OCI-LY1 (cell line): ENCODE measurements around the gene AIFM2.

Experiments
- H2AFZ ChIP-seq: fragments of 200-600 bp; sonication (generic), shearing (Covaris generic); 2 replicates; pipeline ENCODE4 v1.6.0; 2014; ENCODE audit warnings: antibody characterized with exemption, mild to moderate bottlenecking, low read length
- H3F3A ChIP-seq: fragments of 200-600 bp; sonication (generic), shearing (Covaris generic); 2 replicates; pipeline ENCODE4 v1.6.0; 2014; ENCODE audit warnings: mild to moderate bottlenecking, antibody characterized with exemption, low read length, moderate library complexity; ENCODE audit not compliant: insufficient read depth
- H3K27ac ChIP-seq: fragments of 200-600 bp; sonication (generic); 2 replicates; pipeline ENCODE4 v1.5.1; 2014; ENCODE audit warnings: low read length, mixed run types, mild to moderate bottlenecking, low read depth; ENCODE audit not compliant: poor library complexity, severe bottlenecking
- H3K27me3 ChIP-seq: fragments of 200-600 bp; sonication (generic); 2 replicates; pipeline ENCODE4 v1.6.0; 2014; ENCODE audit warnings: antibody characterized with exemption, mild to moderate bottlenecking, low read length, moderate library complexity; ENCODE audit not compliant: insufficient read depth
- H3K36me3 ChIP-seq: fragments of 200-600 bp; sonication (generic); 2 replicates; pipeline ENCODE4 v1.6.1; 2014; ENCODE audit warnings: mild to moderate bottlenecking, antibody characterized with exemption, low read length, moderate library complexity, mixed read lengths; ENCODE audit not compliant: insufficient read depth
- H3K4me1 ChIP-seq: fragments of 200-600 bp; sonication (generic); 2 replicates; pipeline ENCODE4 v1.5.1; 2014; ENCODE audit warnings: mild to moderate bottlenecking, low read length, moderate library complexity; ENCODE audit not compliant: insufficient read depth, severe bottlenecking
- H3K4me2 ChIP-seq: fragments of 200-600 bp; sonication (generic), shearing (Covaris generic); 2 replicates; pipeline ENCODE4 v1.6.1; 2014; ENCODE audit warnings: low read length
- H3K4me3 ChIP-seq: fragments of 200-600 bp; sonication (generic); 2 replicates; pipeline ENCODE4 v1.5.1; 2014; ENCODE audit warnings: low read length, low read depth, mild to moderate bottlenecking, mixed read lengths; ENCODE audit not compliant: poor library complexity, severe bottlenecking
- H3K79me2 ChIP-seq: fragments of 200-600 bp; shearing (Covaris generic); 2 replicates; pipeline ENCODE4 v1.6.1; 2016; ENCODE audit warnings: mixed run types, low read length, mixed read lengths; ENCODE audit not compliant: insufficient read depth
- H3K9ac ChIP-seq: fragments of 200-600 bp; sonication (generic), shearing (Covaris generic); 2 replicates; pipeline ENCODE4 v1.6.1; 2014; ENCODE audit warnings: mild to moderate bottlenecking, low read length, mixed read lengths
- H3K9me2 ChIP-seq: fragments of 200-600 bp; sonication (generic), shearing (Covaris generic); 2 replicates; pipeline ENCODE4 v1.6.1; 2014; ENCODE audit warnings: low read depth, mild to moderate bottlenecking, low read length, mixed read lengths
- H3K9me3 ChIP-seq: fragments of 200-600 bp; shearing (Covaris generic); 2 replicates; pipeline ENCODE4 v1.6.1; 2014; ENCODE audit warnings: low read length, mixed read lengths
- H4K20me1 ChIP-seq: fragments of 200-600 bp; sonication (generic), shearing (Covaris generic); 2 replicates; pipeline ENCODE4 v1.6.0; 2016; ENCODE audit warnings: mild to moderate bottlenecking, low read length; ENCODE audit not compliant: insufficient read depth
- EZH2 ChIP-seq: fragments of 200-600 bp; sonication (generic), shearing (Covaris generic); IDR thresholded peaks from 2 replicates; pipeline ENCODE4 v1.8.0; 2017; ENCODE audit warnings: borderline replicate concordance, mixed run types, mild to moderate bottlenecking, antibody characterized with exemption, low read length, moderate library complexity, mixed read lengths
- TF ChIP-seq, protein P1 (sequence below): fragments of 200-600 bp; sonication (generic), shearing (Covaris generic); IDR thresholded peaks from 2 replicates; pipeline ENCODE4 v1.5.1; 2017; ENCODE audit warnings: mild to moderate bottlenecking, antibody characterized with exemption, low read length, moderate library complexity, mixed read lengths

The AIFM2 gene

DNA sequence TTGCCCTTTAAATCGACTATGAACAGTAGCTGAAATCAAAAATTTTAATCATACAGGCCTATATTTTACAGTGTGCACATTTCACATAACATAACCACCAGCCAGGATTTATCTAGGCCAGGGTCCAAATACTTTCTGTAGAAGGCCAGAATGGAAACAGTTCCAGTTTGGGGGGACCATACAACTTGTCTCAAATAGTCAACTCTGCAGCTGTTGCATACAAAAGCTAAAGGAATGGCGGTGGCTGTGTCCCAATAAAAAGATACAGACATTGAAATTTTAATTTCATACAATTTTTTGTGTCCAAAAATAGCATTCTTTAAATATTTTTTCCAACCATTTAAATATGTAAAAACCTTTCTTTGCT, 14.6 kb upstream of the AIFM2 start:
- H3K9ac ChIP-seq: peak overlapping the region; percentile 95

GRCh38 chr10:70146489-70147258, 14.0 kb upstream of the AIFM2 start, which contains the start of gene TYSND1:
Gene TYSND1 (minus strand): TSS chr10:70146700. CDS start chr10:70146586, 114 bp downstream.
- H3K9me2 ChIP-seq: no peaks in the 10 kb centered on the region
- peak within 1 kb of the TSS; percentile 95 for H3K9ac ChIP-seq
- peaks cover 22% of the 10 kb centered on the region for H3K36me3 ChIP-seq
- peak within 1 kb of the TSS; percentile 79 for H3K4me3 ChIP-seq
- peak within 1 kb of the TSS; percentile 71 for H3K4me2 ChIP-seq
- H3K4me1 ChIP-seq: peaks cover 24% of the 10 kb centered on the region
- no peaks in the 10 kb centered on the region for H3K79me2 ChIP-seq
- H2AFZ ChIP-seq: no peak within 1 kb of the TSS
- no peak for TF ChIP-seq EZH2
- TF ChIP-seq, protein P1, sequence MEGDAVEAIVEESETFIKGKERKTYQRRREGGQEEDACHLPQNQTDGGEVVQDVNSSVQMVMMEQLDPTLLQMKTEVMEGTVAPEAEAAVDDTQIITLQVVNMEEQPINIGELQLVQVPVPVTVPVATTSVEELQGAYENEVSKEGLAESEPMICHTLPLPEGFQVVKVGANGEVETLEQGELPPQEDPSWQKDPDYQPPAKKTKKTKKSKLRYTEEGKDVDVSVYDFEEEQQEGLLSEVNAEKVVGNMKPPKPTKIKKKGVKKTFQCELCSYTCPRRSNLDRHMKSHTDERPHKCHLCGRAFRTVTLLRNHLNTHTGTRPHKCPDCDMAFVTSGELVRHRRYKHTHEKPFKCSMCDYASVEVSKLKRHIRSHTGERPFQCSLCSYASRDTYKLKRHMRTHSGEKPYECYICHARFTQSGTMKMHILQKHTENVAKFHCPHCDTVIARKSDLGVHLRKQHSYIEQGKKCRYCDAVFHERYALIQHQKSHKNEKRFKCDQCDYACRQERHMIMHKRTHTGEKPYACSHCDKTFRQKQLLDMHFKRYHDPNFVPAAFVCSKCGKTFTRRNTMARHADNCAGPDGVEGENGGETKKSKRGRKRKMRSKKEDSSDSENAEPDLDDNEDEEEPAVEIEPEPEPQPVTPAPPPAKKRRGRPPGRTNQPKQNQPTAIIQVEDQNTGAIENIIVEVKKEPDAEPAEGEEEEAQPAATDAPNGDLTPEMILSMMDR: peak; percentile 69
- 0 out of 2 replicates have a peak, but pooled peaks cover 3% of the 10 kb centered on the region for H3F3A ChIP-seq
- no peaks in the 10 kb centered on the region for H3K27me3 ChIP-seq
- H3K27ac ChIP-seq: peak within 1 kb of the TSS; percentile 72
- H3K9me3 ChIP-seq: no peaks in the 10 kb centered on the region
- no peaks in the 10 kb centered on the region for H4K20me1 ChIP-seq

More for the DNA sequence above, 14.6 kb upstream of the AIFM2 start:
- Histone ChIP-seq H3K27me3 (no peaks in the 10 kb centered on the region), H3K9me2 (no peaks in the 10 kb centered on the region), H3K9me3 (no peaks in the 10 kb centered on the region), H3K36me3 (peaks cover 28% of the 10 kb centered on the region), H3K4me2 (peak overlapping the region; percentile 71), H3K79me2 (no peaks in the 10 kb centered on the region), H3K4me1 (peaks cover 24% of the 10 kb centered on the region), H3K4me3 (peak overlapping the region; percentile 79), H2AFZ (no peak overlapping the region), H3F3A (0 out of 2 replicates have a peak, but pooled peaks cover 3% of the 10 kb centered on the region), H4K20me1 (no peaks in the 10 kb centered on the region), H3K27ac (peak overlapping the region; percentile 72)
- TF ChIP-seq EZH2: no peak
- TF ChIP-seq, protein P1: no peak

- Histone ChIP-seq H2AFZ (no peak overlapping the region), H3K27me3 (no peaks in the 10 kb centered on the region), H3F3A (0 out of 2 replicates have a peak, but pooled peaks cover 3% of the 10 kb centered on the region), H3K9ac (peak overlapping the region; percentile 95), H3K27ac (peak overlapping the region; percentile 72), H3K36me3 (peaks cover 14% of the 10 kb centered on the region), H3K4me1 (peaks cover 24% of the 10 kb centered on the region), H3K79me2 (no peaks in the 10 kb centered on the region), H3K4me3 (peak overlapping the region; percentile 79), H3K9me3 (no peaks in the 10 kb centered on the region), H3K4me2 (peak overlapping the region; percentile 71), H3K9me2 (no peaks in the 10 kb centered on the region), H4K20me1 (no peaks in the 10 kb centered on the region)
- TF ChIP-seq, protein P1: peak; percentile 72
- no peak for TF ChIP-seq EZH2
Observed at GRCh38 chr10:70145666-70146488, 13.3 kb upstream of the AIFM2 start.
